ENCODE data around the gene MRPL17. TPM values are rescaled to one million over a fixed set of nuclear protein-coding genes. Genes with fewer than 3 reads are reported as not detected.

MRPL17 gene
- total RNA-seq, 2 donors from 2014 or later: 69.1 to 70.1 TPM

DNA sequence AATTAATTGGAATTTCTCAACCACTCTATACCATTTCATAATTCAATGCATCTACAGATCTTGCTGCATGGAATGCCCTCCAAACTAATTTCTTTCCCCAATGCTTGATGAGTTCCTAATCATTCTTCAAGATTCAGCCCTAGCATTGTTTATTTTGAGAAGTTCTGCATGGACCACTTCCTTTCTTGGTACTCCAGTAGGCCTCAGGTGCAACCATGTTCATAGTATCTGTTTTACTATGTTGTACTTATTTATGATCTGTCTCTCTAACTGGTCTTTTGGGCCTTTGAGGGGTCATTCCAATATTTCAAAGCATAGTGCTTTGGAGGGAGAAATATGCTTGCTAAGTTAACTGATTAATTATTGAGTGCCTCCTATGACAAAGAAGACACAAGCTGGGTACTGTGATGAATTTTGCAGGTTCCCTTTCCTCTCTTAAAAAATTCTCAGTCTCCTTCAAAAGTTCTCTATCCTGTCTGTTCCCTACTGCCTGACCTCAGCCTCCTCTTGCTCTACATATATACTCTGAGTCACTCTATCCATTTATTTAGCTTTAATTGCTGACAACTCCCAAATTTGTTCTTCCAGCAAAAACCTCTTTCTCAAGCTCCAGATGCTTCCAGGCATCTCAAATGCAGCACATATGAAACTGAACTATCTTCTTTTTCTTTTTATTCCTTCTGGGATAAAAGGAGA, 9.5 kb downstream of the MRPL17 start:
- ATAC-seq: no peak
- Mint-ChIP-seq H3K27me3 (peaks cover 0 to 9% of the 10 kb centered on the region in 2 donors), H3K4me1 (ENCODE audit: low read depth in 2 of 2) (peaks cover 15 to 25% of the 10 kb centered on the region in 2 donors), H3K27ac (peak overlapping the region in 1 of 2 donors; percentile 5), H3K4me3 (no peak overlapping the region), H3K36me3 (no peaks in the 10 kb centered on the region), H3K9me3 (no peaks in the 10 kb centered on the region)
- no peak for DNase-seq (ENCODE audit: low spot score)

DNA sequence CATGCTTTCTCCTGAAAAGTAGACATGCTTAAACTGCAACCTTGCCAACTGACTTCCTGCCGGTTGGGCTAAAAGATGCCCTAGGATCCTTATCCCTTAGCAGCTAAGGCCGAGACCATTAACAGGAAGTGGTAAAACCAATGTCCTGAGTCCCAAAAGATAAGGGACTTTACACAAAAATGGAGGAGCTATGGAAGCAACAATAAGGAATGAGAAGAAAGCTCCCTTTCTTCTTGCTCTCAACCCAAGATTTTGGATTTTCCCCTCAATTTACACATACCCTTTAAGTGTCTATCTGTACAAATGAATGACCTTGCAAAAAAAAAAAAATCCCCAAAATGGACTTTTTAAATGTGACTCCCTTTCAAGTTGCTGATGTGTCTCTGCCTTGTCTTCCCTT, 11.1 kb downstream of the MRPL17 start:
- Mint-ChIP-seq H3K4me1 (ENCODE audit: low read depth in 2 of 2) (peaks cover 25 to 32% of the 10 kb centered on the region in 2 donors), H3K27ac (no peak overlapping the region)

DNA sequence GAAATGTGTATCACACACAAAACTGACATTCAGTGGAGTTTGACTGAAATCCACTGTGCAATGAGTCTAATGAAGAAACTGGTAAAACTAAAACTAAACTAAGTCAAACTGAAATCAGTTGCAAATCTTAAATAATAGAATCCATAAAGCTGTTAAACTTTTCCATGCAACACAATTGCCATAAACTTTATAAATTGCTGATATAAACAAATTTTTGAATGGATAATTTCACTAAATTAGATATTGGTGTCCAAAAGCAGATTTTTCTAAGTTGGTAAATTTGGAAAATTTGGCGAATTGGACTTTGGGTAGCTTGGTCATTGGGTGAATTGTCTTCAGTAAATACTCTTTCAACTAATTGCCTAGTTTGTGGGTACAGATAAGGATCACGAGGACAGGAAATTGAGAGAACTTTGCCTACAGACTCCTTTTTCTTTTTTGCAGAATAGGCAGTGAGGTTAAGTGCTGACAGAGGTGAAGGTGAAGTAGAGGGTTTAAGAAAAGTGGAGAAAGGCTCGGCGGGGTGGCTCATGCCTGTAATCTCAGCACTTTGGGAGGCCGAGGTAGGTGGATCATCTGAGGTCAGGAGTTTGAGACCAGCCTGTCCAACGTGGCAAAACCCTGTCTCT, 12.8 kb downstream of the MRPL17 start:
- H3K27ac Mint-ChIP-seq: no peak overlapping the region
- H3K4me3 Mint-ChIP-seq: no peak overlapping the region
- no peaks in the 10 kb centered on the region for H3K9me3 Mint-ChIP-seq
- DNase-seq (ENCODE audit: low spot score) (no peak), ATAC-seq (no peak)
- no peaks in the 10 kb centered on the region for H3K36me3 Mint-ChIP-seq
- peaks cover 32 to 39% of the 10 kb centered on the region in 2 donors for H3K4me1 Mint-ChIP-seq (ENCODE audit: low read depth in 2 of 2)
- H3K27me3 Mint-ChIP-seq: peaks cover 0 to 9% of the 10 kb centered on the region in 2 donors

More for the DNA sequence above, 11.1 kb downstream of the MRPL17 start:
- Mint-ChIP-seq H3K36me3 (no peaks in the 10 kb centered on the region), H3K9me3 (no peaks in the 10 kb centered on the region), H3K27me3 (peaks cover 0 to 9% of the 10 kb centered on the region in 2 donors), H3K4me3 (no peak overlapping the region)
- no peak for ATAC-seq
- DNase-seq (ENCODE audit: low spot score): no peak

DNA sequence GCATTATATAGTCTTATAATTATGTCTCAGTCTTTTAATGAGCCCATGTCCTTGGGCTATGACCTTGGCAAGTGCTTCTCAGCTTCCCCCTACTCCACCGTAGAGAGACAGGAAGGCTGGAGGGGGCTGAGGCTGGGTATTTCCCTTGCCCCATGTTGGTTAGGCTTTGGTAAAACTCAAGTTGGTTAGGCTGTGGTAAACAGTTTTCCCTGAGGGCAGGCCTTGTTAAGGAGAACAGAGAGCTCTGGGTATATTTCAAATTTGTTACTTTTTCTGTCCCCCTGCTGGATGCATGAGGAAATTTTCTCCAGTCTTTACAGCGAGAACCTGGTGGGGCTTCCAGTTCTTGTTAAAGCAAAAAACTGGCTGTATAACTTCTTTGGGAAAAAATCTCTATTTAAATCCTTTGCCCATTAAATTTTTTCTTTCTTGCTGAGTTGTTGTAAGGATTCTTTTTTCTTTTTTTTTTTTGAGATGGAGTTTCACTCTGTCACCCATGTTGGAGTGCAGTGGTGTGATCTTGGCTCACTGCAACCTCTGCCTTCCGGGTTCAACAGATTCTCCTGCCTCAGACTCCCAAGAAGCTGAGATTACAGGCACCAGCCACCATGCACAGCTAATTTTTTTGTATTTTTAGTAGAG, 15.3 kb downstream of the MRPL17 start:
- peak; percentile 86 to 92 for ATAC-seq
- H3K27ac Mint-ChIP-seq: peak overlapping the region; percentile 32 to 62
- no peaks in the 10 kb centered on the region for H3K36me3 Mint-ChIP-seq
- no peak overlapping the region for H3K4me3 Mint-ChIP-seq
- H3K9me3 Mint-ChIP-seq: no peaks in the 10 kb centered on the region
- peaks cover 0 to 6% of the 10 kb centered on the region in 2 donors for H3K27me3 Mint-ChIP-seq
- peak; percentile 72 for DNase-seq (ENCODE audit: low spot score)
- peaks cover 27 to 29% of the 10 kb centered on the region in 2 donors for H3K4me1 Mint-ChIP-seq (ENCODE audit: low read depth in 2 of 2)

DNA sequence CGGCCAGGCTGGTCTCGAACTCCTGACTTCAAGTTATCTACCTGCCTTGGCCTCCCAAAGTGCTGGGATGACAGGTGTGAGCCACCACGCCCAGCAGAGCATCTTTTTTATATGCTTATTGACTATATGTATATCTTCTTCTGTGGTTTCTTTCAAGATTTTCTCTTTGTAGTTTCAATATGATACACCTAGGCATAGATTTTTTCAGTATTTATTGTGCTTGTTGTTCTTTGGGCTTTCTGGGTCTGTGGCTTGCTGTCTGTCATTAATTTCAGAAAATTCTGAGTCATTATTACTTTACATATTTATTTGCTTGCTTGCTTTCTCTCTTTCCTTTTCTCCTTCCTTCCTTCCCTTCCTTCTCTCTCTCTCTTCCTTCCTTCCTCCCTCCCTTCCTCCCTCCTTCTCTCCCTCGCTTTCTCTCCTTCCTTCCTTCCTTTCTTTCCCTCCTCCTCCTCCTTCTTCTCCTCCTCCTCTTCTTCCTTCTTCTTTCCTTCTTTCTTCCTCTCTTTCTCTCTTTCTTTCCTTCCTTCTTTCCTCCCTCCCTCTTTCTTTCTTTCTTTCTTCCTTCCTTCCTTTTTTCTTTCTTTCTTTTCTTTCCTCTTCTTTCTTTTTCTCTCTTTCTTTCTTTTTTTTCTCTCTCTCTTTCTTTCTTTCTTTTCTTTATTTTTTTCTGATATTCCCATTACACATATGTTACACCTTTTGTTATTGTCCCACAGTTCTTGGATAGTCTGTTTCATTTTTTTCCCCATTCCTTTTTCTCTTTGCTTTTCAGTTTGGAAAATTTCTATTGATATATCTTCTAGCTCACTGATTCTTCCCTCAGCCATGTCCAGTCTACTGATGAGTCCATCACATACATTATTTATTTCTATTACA, 16.6 kb downstream of the MRPL17 start:
- Mint-ChIP-seq H3K4me1 (ENCODE audit: low read depth in 2 of 2) (peaks cover 22% of the 10 kb centered on the region in 2 donors), H3K4me3 (no peak overlapping the region), H3K27me3 (peaks cover 0 to 6% of the 10 kb centered on the region in 2 donors), H3K36me3 (no peaks in the 10 kb centered on the region), H3K9me3 (no peaks in the 10 kb centered on the region), H3K27ac (peak overlapping the region; percentile 32 to 62)
- peak in 1 of 2 donors; percentile 44 for ATAC-seq
- DNase-seq (ENCODE audit: low spot score): no peak

DNA sequence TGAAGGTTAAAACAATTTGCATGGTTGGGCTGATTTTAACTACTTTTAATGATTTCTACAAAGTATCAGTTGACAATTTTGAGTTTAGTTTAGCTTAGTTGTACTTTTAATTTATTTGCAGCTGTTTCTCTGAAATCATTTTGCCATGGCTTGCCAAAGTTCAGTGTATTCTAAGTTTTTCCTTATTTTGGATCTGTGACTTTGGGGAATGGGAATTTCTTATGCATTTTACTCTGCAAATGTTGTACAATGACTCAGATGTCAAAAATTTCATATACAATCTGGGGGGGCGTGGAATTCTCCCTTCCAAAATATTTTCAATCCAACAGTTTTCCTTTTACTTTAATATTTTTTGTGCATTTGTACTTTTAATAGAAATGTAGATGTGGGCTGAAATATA, 18.6 kb downstream of the MRPL17 start:
- DNase-seq (ENCODE audit: low spot score) (no peak), ATAC-seq (no peak)
- H3K4me1 Mint-ChIP-seq (ENCODE audit: low read depth in 2 of 2): peaks cover 14 to 22% of the 10 kb centered on the region in 2 donors
- no peaks in the 10 kb centered on the region for H3K36me3 Mint-ChIP-seq
- no peak overlapping the region for H3K27ac Mint-ChIP-seq
- H3K27me3 Mint-ChIP-seq: no peaks in the 10 kb centered on the region
- H3K4me3 Mint-ChIP-seq: no peak overlapping the region
- H3K9me3 Mint-ChIP-seq: no peaks in the 10 kb centered on the region

DNA sequence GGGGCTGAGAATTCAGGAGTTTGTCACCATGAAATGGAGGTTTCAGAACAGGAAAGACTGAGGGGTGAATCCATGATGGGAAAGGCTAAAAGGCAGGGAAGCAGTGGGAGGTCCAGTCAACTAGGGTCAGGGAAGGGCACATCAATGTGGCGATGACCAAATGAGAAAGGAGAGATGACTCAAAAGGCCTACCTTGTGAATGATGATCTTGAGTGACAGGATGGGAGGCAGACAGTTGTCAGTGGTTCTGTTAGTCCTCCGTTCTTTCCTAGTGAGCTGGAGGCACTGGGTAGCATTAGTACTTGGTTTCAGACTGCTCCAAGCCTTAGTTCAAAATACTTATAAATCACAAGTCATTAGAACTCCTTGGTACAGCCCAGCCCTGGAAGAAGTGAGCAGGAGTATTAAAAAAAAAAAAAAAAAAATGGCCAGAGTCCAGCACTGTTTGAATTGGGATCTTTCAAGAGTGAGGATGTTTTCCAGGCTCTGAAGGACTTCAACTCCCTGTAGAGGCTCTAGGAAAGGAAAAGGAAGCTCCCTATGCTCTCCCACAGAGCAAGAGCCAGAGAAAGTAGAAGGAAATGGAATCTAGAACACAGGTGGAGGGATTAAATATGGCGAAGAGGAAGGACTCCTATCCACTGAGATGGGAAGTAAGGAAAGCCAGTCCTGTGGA, 19.2 kb downstream of the MRPL17 start:
- Mint-ChIP-seq H3K4me3 (no peak overlapping the region), H3K36me3 (no peaks in the 10 kb centered on the region), H3K27ac (peak overlapping the region in 1 of 2 donors; percentile 2), H3K9me3 (no peaks in the 10 kb centered on the region), H3K4me1 (ENCODE audit: low read depth in 2 of 2) (peaks cover 14 to 22% of the 10 kb centered on the region in 2 donors), H3K27me3 (no peaks in the 10 kb centered on the region)
- ATAC-seq (no peak), DNase-seq (ENCODE audit: low spot score) (no peak)

DNA sequence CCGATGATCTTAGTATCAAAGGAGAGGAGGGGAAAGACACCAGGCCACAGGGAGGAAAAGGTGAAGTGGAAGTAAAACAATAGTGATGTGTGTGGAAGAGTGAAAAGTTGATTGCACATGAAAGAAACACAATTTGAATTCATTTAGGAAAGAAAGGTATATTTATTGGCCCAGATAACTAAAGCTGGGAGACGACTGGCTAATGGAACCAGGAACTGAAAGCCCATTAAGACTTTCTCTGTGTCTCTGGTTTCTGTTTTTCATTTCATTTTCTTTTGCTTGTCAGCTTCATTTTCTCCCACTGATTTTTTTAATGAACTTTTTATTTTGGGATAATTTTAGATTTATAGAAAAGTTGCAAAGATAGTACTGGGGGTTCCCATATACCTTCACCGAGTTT, 22.4 kb downstream of the MRPL17 start:
- no peaks in the 10 kb centered on the region for H3K36me3 Mint-ChIP-seq
- H3K27me3 Mint-ChIP-seq: peaks cover 12 to 14% of the 10 kb centered on the region in 2 donors
- peaks cover 10 to 12% of the 10 kb centered on the region in 2 donors for H3K4me1 Mint-ChIP-seq (ENCODE audit: low read depth in 2 of 2)
- no peaks in the 10 kb centered on the region for H3K9me3 Mint-ChIP-seq
- DNase-seq (ENCODE audit: low spot score) (no peak), ATAC-seq (no peak)
- no peak overlapping the region for H3K27ac Mint-ChIP-seq
- no peak overlapping the region for H3K4me3 Mint-ChIP-seq

DNA sequence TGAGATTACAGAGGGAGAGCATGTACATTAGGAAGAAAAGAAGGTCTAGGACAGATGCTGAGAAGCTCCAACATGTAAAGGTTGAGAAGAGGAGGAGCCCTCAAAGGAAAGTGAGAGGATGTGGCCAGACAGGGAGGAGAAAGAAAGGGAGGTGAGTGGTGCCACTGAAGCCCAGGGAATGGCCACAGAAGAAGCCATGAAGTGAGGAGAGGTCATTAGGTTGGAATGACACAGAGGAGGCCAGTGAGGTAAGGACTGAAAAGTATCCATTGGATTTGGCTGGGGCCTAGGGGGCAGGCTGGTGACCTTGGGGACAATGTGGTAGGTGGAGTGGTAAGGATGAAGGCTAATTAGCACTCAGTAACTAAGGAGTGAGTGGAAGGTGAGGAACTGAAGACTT, 24.5 kb downstream of the MRPL17 start:
- Mint-ChIP-seq H3K9me3 (no peaks in the 10 kb centered on the region), H3K4me1 (ENCODE audit: low read depth in 2 of 2) (peaks cover 9 to 10% of the 10 kb centered on the region in 2 donors), H3K4me3 (no peak overlapping the region), H3K27me3 (peaks cover 12 to 14% of the 10 kb centered on the region in 2 donors), H3K36me3 (no peaks in the 10 kb centered on the region), H3K27ac (no peak overlapping the region)
- ATAC-seq (no peak), DNase-seq (ENCODE audit: low spot score) (no peak)

DNA sequence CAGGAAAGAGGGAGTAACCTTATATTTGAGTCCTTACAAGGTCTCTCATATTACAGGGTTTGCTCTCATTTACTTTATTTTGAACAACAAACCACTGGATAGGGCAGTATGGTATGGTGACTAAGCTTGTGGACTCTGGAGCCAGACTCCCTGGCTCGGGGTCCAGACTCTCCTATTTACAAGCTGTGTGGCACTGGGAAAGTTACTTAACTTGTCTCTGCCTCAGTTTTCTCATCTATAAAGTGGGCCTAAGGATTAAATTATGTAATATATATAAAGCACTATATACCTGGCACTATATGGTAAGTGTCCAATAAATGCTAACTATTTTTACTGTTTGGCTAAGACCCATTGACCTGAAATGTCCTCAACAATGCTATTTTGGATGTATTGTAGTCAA, 25.8 kb downstream of the MRPL17 start:
- Mint-ChIP-seq H3K4me1 (ENCODE audit: low read depth in 2 of 2) (peaks cover 6 to 10% of the 10 kb centered on the region in 2 donors), H3K36me3 (no peaks in the 10 kb centered on the region), H3K4me3 (peak overlapping the region; percentile 77), H3K9me3 (no peaks in the 10 kb centered on the region), H3K27me3 (peaks cover 12 to 14% of the 10 kb centered on the region in 2 donors), H3K27ac (no peak overlapping the region)
- no peak for DNase-seq (ENCODE audit: low spot score)
- ATAC-seq: no peak

DNA sequence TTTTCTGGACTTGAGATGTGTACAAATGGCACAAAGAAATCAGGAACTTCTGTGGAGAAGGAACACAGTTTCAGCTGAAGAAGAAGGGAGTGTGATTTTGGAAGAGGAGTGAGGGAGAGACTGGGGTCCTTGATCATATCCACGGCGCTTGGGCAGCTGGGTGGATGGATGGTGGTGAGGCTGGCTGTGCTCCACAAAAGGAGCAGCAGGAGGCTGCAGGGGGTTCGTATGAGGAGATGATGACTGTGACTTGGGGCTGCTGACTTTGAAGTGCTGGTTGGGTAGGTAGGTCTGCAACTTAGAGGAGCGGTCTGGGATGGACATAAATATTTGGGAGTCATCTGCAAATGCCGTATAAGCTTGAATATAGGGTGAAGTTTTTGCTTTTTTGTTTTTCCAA, 26.2 kb downstream of the MRPL17 start:
- no peak for DNase-seq (ENCODE audit: low spot score)
- no peak overlapping the region for H3K27ac Mint-ChIP-seq
- H3K4me3 Mint-ChIP-seq: peak overlapping the region; percentile 77
- H3K27me3 Mint-ChIP-seq: peaks cover 12 to 14% of the 10 kb centered on the region in 2 donors
- H3K9me3 Mint-ChIP-seq: no peaks in the 10 kb centered on the region
- H3K36me3 Mint-ChIP-seq: no peaks in the 10 kb centered on the region
- peaks cover 6 to 10% of the 10 kb centered on the region in 2 donors for H3K4me1 Mint-ChIP-seq (ENCODE audit: low read depth in 2 of 2)
- no peak for ATAC-seq

DNA sequence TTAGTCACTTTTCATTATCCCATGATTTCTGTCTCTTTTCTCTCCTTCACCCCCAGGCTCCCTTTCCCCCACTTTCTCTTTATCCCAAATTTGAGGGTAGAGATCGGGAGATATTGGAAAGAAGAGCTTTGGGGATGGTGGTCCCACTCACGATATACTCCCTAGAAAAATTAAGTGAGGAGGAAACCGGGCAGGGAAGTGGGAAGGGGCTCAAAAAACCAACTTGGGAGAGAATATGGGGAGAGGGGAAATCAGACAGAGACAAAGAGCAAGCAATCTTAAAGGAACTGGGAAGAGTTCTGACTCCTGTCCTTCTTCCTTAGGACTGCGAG, 26.6 kb downstream of the MRPL17 start:
- Mint-ChIP-seq H3K4me3 (peak overlapping the region; percentile 77), H3K27ac (no peak overlapping the region), H3K4me1 (ENCODE audit: low read depth in 2 of 2) (peaks cover 6 to 10% of the 10 kb centered on the region in 2 donors), H3K36me3 (no peaks in the 10 kb centered on the region), H3K9me3 (no peaks in the 10 kb centered on the region), H3K27me3 (peaks cover 12 to 14% of the 10 kb centered on the region in 2 donors)
- ATAC-seq: no peak
- DNase-seq (ENCODE audit: low spot score): no peak
